HG03432 (cell line): Measurements from ENCODE around the gene CCDC185.
A peak's percentile ranks its signal among the peaks of the same experiment; 100 is the strongest.

ENCODE experiments used
- ATAC-seq: cut with Tn5 transposase; IDR thresholded peaks from one replicate; pipeline ENCODE4 v1.9.1; 2021; ENCODE audit warnings: mild to moderate bottlenecking, moderate library complexity; ENCODE audit not compliant: unreplicated experiment

The CCDC185 gene

GRCh38 chr1:223393275-223394214 lies at the start of gene CCDC185:
CCDC185 (plus strand) TSS chr1:223393415; CDS start chr1:223393476, 61 bp downstream.
- ATAC-seq, result no peak

- no peak for ATAC-seq
These were observed 49.5 kb upstream of the CCDC185 start for GRCh38 chr1:223343692-223344091.

GRCh38 chr1:223344491-223344890 lies 48.7 kb upstream of the CCDC185 start:
- no peak for ATAC-seq

GRCh38 chr1:223345720-223346119 lies 47.5 kb upstream of the CCDC185 start:
- no peak for ATAC-seq

- no peak for ATAC-seq
These were observed 46.9 kb upstream of the CCDC185 start for GRCh38 chr1:223346311-223346710.

GRCh38 chr1:223347583-223347982 lies 45.6 kb upstream of the CCDC185 start:
- ATAC-seq, result no peak

- ATAC-seq, result no peak
These were observed 44.8 kb upstream of the CCDC185 start for GRCh38 chr1:223348439-223348838.

GRCh38 chr1:223349241-223349640 lies 44.0 kb upstream of the CCDC185 start:
- no peak for ATAC-seq

GRCh38 chr1:223350361-223350908 lies 42.8 kb upstream of the CCDC185 start:
- ATAC-seq, result no peak

GRCh38 chr1:223352944-223353343 lies 40.3 kb upstream of the CCDC185 start:
- ATAC-seq, result no peak

- ATAC-seq, result no peak
These were observed 39.3 kb upstream of the CCDC185 start for GRCh38 chr1:223353939-223354338.

GRCh38 chr1:223355699-223356098 lies 37.5 kb upstream of the CCDC185 start:
- ATAC-seq, result no peak

- no peak for ATAC-seq
These were observed 34.4 kb upstream of the CCDC185 start for GRCh38 chr1:223358826-223359225.

GRCh38 chr1:223363057-223363855 lies 30.0 kb upstream of the CCDC185 start:
- no peak for ATAC-seq

GRCh38 chr1:223363856-223364684 lies 29.1 kb upstream of the CCDC185 start, which contains the start of gene SUSD4:
SUSD4 (minus strand) TSS chr1:223364176; CDS start chr1:223363425, 751 bp downstream.
- ATAC-seq, result peak; percentile 65

GRCh38 chr1:223364685-223365382 lies 28.4 kb upstream of the CCDC185 start:
- peak; percentile 27 for ATAC-seq

GRCh38 chr1:223374064-223374610 lies 19.1 kb upstream of the CCDC185 start:
- ATAC-seq, result no peak

- no peak for ATAC-seq
These were observed 14.5 kb upstream of the CCDC185 start for GRCh38 chr1:223378754-223379153.

GRCh38 chr1:223386013-223386412 lies 7.2 kb upstream of the CCDC185 start:
- ATAC-seq, result no peak

GRCh38 chr1:223390618-223391017 lies 2.6 kb upstream of the CCDC185 start:
- ATAC-seq, result no peak
